HepG2 (cell line): ENCODE data around the gene ZNF333. TPM values are rescaled to one million over a fixed set of nuclear protein-coding genes. Genes with fewer than 3 reads are reported as not detected.

Experiments used
- ATAC-seq: fragments of 200-7000 bp; cut with Tn5 transposase; 3 replicates; pipeline ENCODE4 v1.9.1; 2020; ENCODE audit warnings: mild to moderate bottlenecking, moderate library complexity
- BruUV-seq: library from RNA; stranded (reverse); fragments of 400-500 nt; replicated peaks from 2 replicates; lab custom pipeline; 2021; lab: Mats Ljungman, UMichigan
- CTCF ChIA-PET: fragments of 300-600 bp; formaldehyde crosslinking; extraction: SDS; loops from one replicate; lab custom pipeline; 2021; ENCODE audit warnings: low total read pairs, inconsistent platforms, low intra/inter-chr PET ratio; lab: Yijun Ruan, JAX
- POLR2A ChIA-PET: fragments of 350-600 bp; sonication (Branson Sonifier 250); formaldehyde crosslinking; loops from one replicate; lab custom pipeline; 2020; ENCODE audit warnings: antibody characterized with exemption, inconsistent platforms; lab: Yijun Ruan, JAX
- DNase-seq: peaks from one replicate; pipeline ENCODE4 v3.0.0-alpha.2; 2015; ENCODE audit warnings: low spot score
- FAIRE-seq: peaks from 3 replicates; lab custom pipeline; 2011; peaks lifted over from hg19 to GRCh38; lab: Jason Lieb, UNC
- H2AFZ ChIP-seq: one replicate; pipeline ENCODE4 v1.6.1; 2011; ENCODE audit warnings: low read length, inconsistent platforms
- H3K27ac ChIP-seq: fragments of 300-600 bp; 3 replicates; pipeline ENCODE4 v1.8.0; 2011; ENCODE audit warnings: mixed run types, mild to moderate bottlenecking, mixed read lengths, low read length, inconsistent platforms; ENCODE audit not compliant: insufficient read depth; ENCODE audit errors: extremely low read length
- H3K27me3 ChIP-seq, 2 experiments: fragments of 200-600 bp in 1 of 2; 2 replicates in 1 of 2; 3 replicates in 1 of 2; pipeline versions ENCODE4 v1.6.0 to v1.8.0; 2011; ENCODE audit warnings: low read length in 2 of 2, mild to moderate bottlenecking in 2 of 2, moderate library complexity in 2 of 2, inconsistent platforms in 1 of 2; ENCODE audit not compliant: insufficient read depth in 2 of 2, control insufficient read depth in 1 of 2
- H3K36me3 ChIP-seq, 2 experiments: fragments of 200-600 bp in 1 of 2; replicated peaks in 1 of 2; 2 replicates in 1 of 2; 3 replicates in 1 of 2; pipeline versions ENCODE4 v1.5.1 to v1.8.0; 2011; ENCODE audit warnings: low read length in 2 of 2, inconsistent platforms in 1 of 2; ENCODE audit not compliant: insufficient read depth in 2 of 2, control insufficient read depth in 1 of 2
- H3K4me1 ChIP-seq: 2 replicates; pipeline ENCODE4 v1.5.1; 2012; ENCODE audit warnings: low read length, inconsistent platforms; ENCODE audit not compliant: insufficient read depth
- H3K4me2 ChIP-seq: 2 replicates; pipeline ENCODE4 v1.6.0; 2011; ENCODE audit warnings: low read depth, low read length, inconsistent platforms
- H3K4me3 ChIP-seq, 3 experiments: fragments of 200-600 bp in 1 of 3; sonication (generic), shearing (Covaris generic) in 1 of 3; replicated peaks in 1 of 3; 2 replicates each; pipeline ENCODE4 v1.5.1; 2011 to 2016; ENCODE audit warnings: low read length in 3 of 3, inconsistent platforms in 2 of 3, low read depth in 2 of 3, mild to moderate bottlenecking in 2 of 3, control low read depth in 1 of 3, mixed read lengths in 1 of 3; ENCODE audit not compliant: insufficient read depth in 1 of 3
- H3K79me2 ChIP-seq: one replicate; pipeline ENCODE4 v1.6.1; 2011; ENCODE audit warnings: low read length, inconsistent platforms; ENCODE audit not compliant: insufficient read depth
- H3K9ac ChIP-seq: 2 replicates; pipeline ENCODE4 v1.6.0; 2011; ENCODE audit warnings: mild to moderate bottlenecking, low read depth, low read length, inconsistent platforms; ENCODE audit not compliant: insufficient read depth
- H3K9me3 ChIP-seq: 2 replicates; pipeline ENCODE4 v1.5.1; 2012; ENCODE audit warnings: mild to moderate bottlenecking, low read length
- H4K20me1 ChIP-seq: 2 replicates; pipeline ENCODE4 v1.6.0; 2011; ENCODE audit warnings: inconsistent platforms, mild to moderate bottlenecking, low read length, moderate library complexity; ENCODE audit not compliant: insufficient read depth
- CREB1 ChIP-seq, 2 experiments: fragments of 450-650 bp in 1 of 2; IDR thresholded peaks; 2 replicates each; pipeline ENCODE4 v1.6.1; 2016 to 2017; ENCODE audit warnings: control low read depth in 1 of 2, mild to moderate bottlenecking in 1 of 2, missing compliant biosample characterization in 1 of 2, missing genetic modification characterization in 1 of 2
- NRL ChIP-seq: sonication (generic); formaldehyde crosslinking; IDR thresholded peaks from 2 replicates; pipeline ENCODE4 v1.5.0; 2020; ENCODE audit warnings: missing genetic modification reagents, mild to moderate bottlenecking, moderate library complexity, borderline replicate concordance
- PHF5A ChIP-seq: IDR thresholded peaks from one replicate; pipeline ENCODE4 v1.6.1; 2018; ENCODE audit warnings: low read depth, missing genetic modification reagents; ENCODE audit not compliant: unreplicated experiment
- RAD21 ChIP-seq: fragments of 450-650 bp; formaldehyde crosslinking; IDR thresholded peaks from 2 replicates; pipeline ENCODE4 v1.5.0; 2020; ENCODE audit warnings: mild to moderate bottlenecking
- RXRA ChIP-seq: sonication (generic); formaldehyde crosslinking; IDR thresholded peaks from 2 replicates; pipeline ENCODE4 v1.5.1; 2020; ENCODE audit warnings: missing genetic modification reagents
- RXRB ChIP-seq: IDR thresholded peaks from 2 replicates; pipeline ENCODE4 v1.6.1; 2016; ENCODE audit warnings: borderline replicate concordance, missing genetic modification reagents, missing compliant biosample characterization
- SMAD1 ChIP-seq: sonication (generic); formaldehyde crosslinking; IDR thresholded peaks from 2 replicates; pipeline ENCODE4 v1.4.0; 2020; ENCODE audit warnings: missing genetic modification reagents, low read depth, mild to moderate bottlenecking, borderline replicate concordance
- STAG1 ChIP-seq: sonication (generic); formaldehyde crosslinking; IDR thresholded peaks from 2 replicates; pipeline ENCODE4 v1.4.0; 2020; ENCODE audit warnings: missing genetic modification reagents
- ZNF12 ChIP-seq: sonication (generic); formaldehyde crosslinking; IDR thresholded peaks from 2 replicates; pipeline ENCODE4 v1.5.0; 2020; ENCODE audit warnings: missing genetic modification reagents
- ZNF335 ChIP-seq: sonication (generic); formaldehyde crosslinking; IDR thresholded peaks from 2 replicates; pipeline ENCODE4 v1.4.0; 2020; ENCODE audit warnings: missing genetic modification reagents
- ZNF33B ChIP-seq: sonication (generic); formaldehyde crosslinking; IDR thresholded peaks from 2 replicates; pipeline ENCODE4 v1.5.1; 2020; ENCODE audit warnings: mild to moderate bottlenecking, missing genetic modification reagents
- ZNF460 ChIP-seq: sonication (generic); formaldehyde crosslinking; IDR thresholded peaks from 2 replicates; pipeline ENCODE4 v1.5.1; 2020; ENCODE audit warnings: missing genetic modification reagents, mild to moderate bottlenecking, borderline replicate concordance
- ZNF484 ChIP-seq: sonication (generic); formaldehyde crosslinking; IDR thresholded peaks from 2 replicates; pipeline ENCODE4 v1.5.1; 2020; ENCODE audit warnings: mild to moderate bottlenecking, low read depth, missing genetic modification reagents, borderline replicate concordance
- ZNF563 ChIP-seq: sonication (generic); formaldehyde crosslinking; IDR thresholded peaks from 2 replicates; pipeline ENCODE4 v1.8.0; 2022; ENCODE audit warnings: mild to moderate bottlenecking, moderate library complexity, missing genetic modification reagents
- WGBS: methylation state at CpG from one replicate; pipeline ENCODE4 v1.1.6; 2017; ENCODE audit warnings: low lambda C conversion rate; 5-methylcytosine and 5-hydroxymethylcytosine counted together
- in situ Hi-C: cut with HindIII; loops from 2 replicates; pipeline ENCODE4 v1.10.0; 2017; ENCODE audit warnings: low pct_unique_long_range_greater_than_20kb; ENCODE audit not compliant: extremely low pct_ligation_motif_present
- intact Hi-C: fragments of 100-400 bp; cut with micrococcal nuclease; formaldehyde crosslinking; loops from one replicate; pipeline ENCODE4 v1.10.0; 2022; ENCODE audit not compliant: unreplicated experiment
- polyA plus RNA-seq, 8 experiments: library from polyadenylated mRNA; depleted of rRNA in 3 of 8; stranded (reverse) in 7 of 8; unstranded in 1 of 8; fragments of >200 nt; fragmentation: Illumina TruSeq in 4 of 8; extraction: Trizol in 4 of 8; gene quantifications; 2 replicates each; pipeline versions ENCODE4 v1.2.1 to v1.2.3, GENCODE V29; 2011 to 2016; ENCODE audit warnings: low read depth in 4 of 8, missing spikeins in 1 of 8, mixed read lengths in 1 of 8; ENCODE audit not compliant: insufficient read depth in 1 of 8
- total RNA-seq, 5 experiments: library from RNA; depleted of rRNA; stranded (reverse); fragments of >200 nt; fragmentation: Illumina TruSeq; extraction: Trizol; gene quantifications; 2 replicates each; pipeline ENCODE4 v1.2.3, GENCODE V29; 2016; ENCODE audit warnings: low read depth in 1 of 5
- TF ChIP-seq, protein P1 (sequence below): sonication (generic); formaldehyde crosslinking; IDR thresholded peaks from 2 replicates; pipeline ENCODE4 v1.9.0; 2021; ENCODE audit warnings: missing genetic modification reagents, borderline replicate concordance
- TF ChIP-seq, protein P2 (sequence below): sonication (generic); formaldehyde crosslinking; IDR thresholded peaks from 2 replicates; pipeline ENCODE4 v1.5.0; 2020; ENCODE audit warnings: mild to moderate bottlenecking, missing genetic modification reagents

ZNF333 gene
- total and polyA plus RNA-seq, 2 of the 13 experiments (the other 11 are each of a cell fraction or from before 2014, with no cell fraction given) = 3.4 to 6.4 TPM

DNA sequence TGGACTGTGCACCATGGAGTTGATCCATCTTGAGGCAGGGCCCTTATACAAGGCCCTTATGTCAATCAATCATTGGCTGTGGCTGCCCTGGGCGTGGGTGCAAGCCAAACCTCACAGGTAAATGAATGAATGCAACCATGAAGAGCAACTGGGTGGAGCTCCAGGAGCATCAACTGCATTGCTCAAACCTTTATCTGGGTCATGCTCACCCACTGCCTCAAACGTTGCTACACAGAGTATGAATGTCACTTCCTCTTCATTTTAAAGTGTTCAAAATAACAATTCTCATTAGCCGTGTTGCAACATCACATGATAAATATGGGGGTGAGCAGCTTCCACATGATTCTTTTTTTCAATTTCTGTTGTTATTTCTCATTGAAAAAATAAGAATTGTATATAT is 6.4 kb upstream of the ZNF333 start:
- no peaks in the 10 kb centered on the region for H3K79me2 ChIP-seq
- H3K27me3 ChIP-seq = no peaks in the 10 kb centered on the region; a peak in 1 of 5 replicates
- CTCF ChIA-PET = no interaction called here
- 4% methylated on average over 2 of the region's 3 CpGs for WGBS
- FAIRE-seq (no peak), DNase-seq (no peak)
- H3K4me1 ChIP-seq = no peaks in the 10 kb centered on the region
- no peak overlapping the region for H3K4me3 ChIP-seq
- H3K9ac ChIP-seq = no peak overlapping the region
- H4K20me1 ChIP-seq = no peaks in the 10 kb centered on the region
- BruUV-seq = no TSS peak
- TF ChIP-seq NRL (CRISPR knock-in tag) (no peak), ZNF484 (CRISPR knock-in tag) (no peak), ZNF33B (CRISPR knock-in tag) (no peak), RXRB (no peak)
- TF ChIP-seq, protein P1, sequence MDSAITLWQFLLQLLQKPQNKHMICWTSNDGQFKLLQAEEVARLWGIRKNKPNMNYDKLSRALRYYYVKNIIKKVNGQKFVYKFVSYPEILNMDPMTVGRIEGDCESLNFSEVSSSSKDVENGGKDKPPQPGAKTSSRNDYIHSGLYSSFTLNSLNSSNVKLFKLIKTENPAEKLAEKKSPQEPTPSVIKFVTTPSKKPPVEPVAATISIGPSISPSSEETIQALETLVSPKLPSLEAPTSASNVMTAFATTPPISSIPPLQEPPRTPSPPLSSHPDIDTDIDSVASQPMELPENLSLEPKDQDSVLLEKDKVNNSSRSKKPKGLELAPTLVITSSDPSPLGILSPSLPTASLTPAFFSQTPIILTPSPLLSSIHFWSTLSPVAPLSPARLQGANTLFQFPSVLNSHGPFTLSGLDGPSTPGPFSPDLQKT (CRISPR knock-in tag) = no peak
- TF ChIP-seq, all 625 proteins: peak for 0
- ATAC-seq = no peak
- no peaks in the 10 kb centered on the region for H3K36me3 ChIP-seq
- no peak overlapping the region for H3K27ac ChIP-seq
- H2AFZ ChIP-seq = no peak overlapping the region
- no peak overlapping the region for H3K4me2 ChIP-seq
- intact Hi-C loops (no loop called here), in situ Hi-C loops (no loop called here)
- POLR2A ChIA-PET = no interaction called here
- no peaks in the 10 kb centered on the region for H3K9me3 ChIP-seq

DNA sequence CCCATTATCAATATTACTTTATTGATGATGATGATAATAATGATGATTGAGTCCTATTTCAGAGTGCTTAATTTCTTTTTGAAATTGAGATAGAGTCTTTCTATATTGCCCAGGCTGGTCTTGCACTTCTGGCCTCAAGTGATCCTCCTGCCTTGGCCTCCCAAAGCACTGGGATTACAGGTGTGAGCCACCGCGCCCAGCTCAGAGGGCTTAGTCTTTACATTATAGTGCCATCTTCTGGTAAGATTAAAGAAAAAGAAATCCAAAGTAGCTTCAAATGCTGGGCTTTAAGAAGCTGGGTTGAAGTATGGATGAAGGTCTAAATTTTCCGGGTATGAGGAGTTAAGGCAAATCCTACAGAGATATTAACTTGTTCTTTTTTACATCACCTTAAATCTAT is 3.4 kb upstream of the ZNF333 start:
- H4K20me1 ChIP-seq = no peaks in the 10 kb centered on the region
- no peaks in the 10 kb centered on the region for H3K79me2 ChIP-seq
- ChIA-PET CTCF (interaction anchor here (1.4 to 3.0 kb wide), 2 partner anchors 112 to 115 kb away, joined by 3 to 32 read pairs; partner anchors contain the start of gene NDUFB7), POLR2A (interaction anchor here (1.1 to 2.0 kb wide), 2 partner anchors 112 to 115 kb away, joined by 6 to 11 read pairs; partner anchors contain the start of gene NDUFB7)
- H2AFZ ChIP-seq = no peak overlapping the region
- no peak overlapping the region for H3K4me3 ChIP-seq
- H3K9ac ChIP-seq = no peak overlapping the region
- no peak for FAIRE-seq
- no peak for ATAC-seq
- no peak overlapping the region for H3K4me2 ChIP-seq
- peak; percentile 8 for DNase-seq
- in situ Hi-C loops (loop anchor here (5.0 kb wide), 1 partner anchor 114 kb away; the partner anchor contains the start of gene NDUFB7), intact Hi-C loops (loop anchor here (1.0 kb wide), 1 partner anchor 112 kb away; no protein-coding TSS in a partner anchor)
- no peaks in the 10 kb centered on the region for H3K9me3 ChIP-seq
- WGBS = 3% methylated on average over 3 of the region's 3 CpGs
- H3K27ac ChIP-seq = no peak overlapping the region
- no TSS peak for BruUV-seq
- peaks cover 9% of the 10 kb centered on the region for H3K4me1 ChIP-seq
- no peaks in the 10 kb centered on the region; a peak in 1 of 5 replicates for H3K27me3 ChIP-seq
- no peaks in the 10 kb centered on the region for H3K36me3 ChIP-seq
- peak; percentile 89 for TF ChIP-seq ZNF460
- TF ChIP-seq ZNF563 = no peak
- TF ChIP-seq RXRA = no peak
- no peak for TF ChIP-seq ZNF335 (CRISPR knock-in tag)
- no peak for TF ChIP-seq CREB1 (IDR thresholded peaks at IDR 0.05)
- TF ChIP-seq CREB1 (CRISPR knock-in tag; IDR thresholded peaks at IDR 0.05) = no peak
- no peak for TF ChIP-seq SMAD1 (CRISPR knock-in tag)
- TF ChIP-seq PHF5A (CRISPR knock-in tag) = no peak
- TF ChIP-seq RAD21 (CRISPR knock-in tag) = 0 out of 2 replicates have a peak, but pooled peaks have one; percentile 26
- TF ChIP-seq ZNF12 = no peak
- TF ChIP-seq, protein P2, sequence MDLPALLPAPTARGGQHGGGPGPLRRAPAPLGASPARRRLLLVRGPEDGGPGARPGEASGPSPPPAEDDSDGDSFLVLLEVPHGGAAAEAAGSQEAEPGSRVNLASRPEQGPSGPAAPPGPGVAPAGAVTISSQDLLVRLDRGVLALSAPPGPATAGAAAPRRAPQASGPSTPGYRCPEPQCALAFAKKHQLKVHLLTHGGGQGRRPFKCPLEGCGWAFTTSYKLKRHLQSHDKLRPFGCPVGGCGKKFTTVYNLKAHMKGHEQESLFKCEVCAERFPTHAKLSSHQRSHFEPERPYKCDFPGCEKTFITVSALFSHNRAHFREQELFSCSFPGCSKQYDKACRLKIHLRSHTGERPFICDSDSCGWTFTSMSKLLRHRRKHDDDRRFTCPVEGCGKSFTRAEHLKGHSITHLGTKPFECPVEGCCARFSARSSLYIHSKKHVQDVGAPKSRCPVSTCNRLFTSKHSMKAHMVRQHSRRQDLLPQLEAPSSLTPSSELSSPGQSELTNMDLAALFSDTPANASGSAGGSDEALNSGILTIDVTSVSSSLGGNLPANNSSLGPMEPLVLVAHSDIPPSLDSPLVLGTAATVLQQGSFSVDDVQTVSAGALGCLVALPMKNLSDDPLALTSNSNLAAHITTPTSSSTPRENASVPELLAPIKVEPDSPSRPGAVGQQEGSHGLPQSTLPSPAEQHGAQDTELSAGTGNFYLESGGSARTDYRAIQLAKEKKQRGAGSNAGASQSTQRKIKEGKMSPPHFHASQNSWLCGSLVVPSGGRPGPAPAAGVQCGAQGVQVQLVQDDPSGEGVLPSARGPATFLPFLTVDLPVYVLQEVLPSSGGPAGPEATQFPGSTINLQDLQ (CRISPR knock-in tag) = no peak
- TF ChIP-seq STAG1 (CRISPR knock-in tag) = peak; percentile 68
